Epithelial cell of esophagus (primary cell): ENCODE measurements around the gene LGALS3BP.

Source experiments
- DNase-seq: peaks from one replicate; pipeline ENCODE4 v3.0.0; 2010; ENCODE audit warnings: low read depth
- H3K4me3 ChIP-seq: 2 replicates; pipeline ENCODE4 v1.5.1; 2011; ENCODE audit warnings: mild to moderate bottlenecking, low read length, control low read depth
- CTCF ChIP-seq: IDR thresholded peaks from 2 replicates; pipeline ENCODE4 v1.5.1; 2011; ENCODE audit warnings: low read depth, mild to moderate bottlenecking, low read length, control low read depth, inconsistent platforms; ENCODE audit not compliant: insufficient read depth; ENCODE audit errors: missing control alignments

Gene LGALS3BP

GRCh38 chr17:78986048-78986648 is 6.4 kb upstream of the LGALS3BP start:
- TF ChIP-seq CTCF, result no peak
- DNase-seq, result no peak
- no peak overlapping the region for H3K4me3 ChIP-seq

GRCh38 chr17:78985395-78985794 is 5.7 kb upstream of the LGALS3BP start:
- no peak overlapping the region for H3K4me3 ChIP-seq
- TF ChIP-seq CTCF, result no peak
- DNase-seq, result no peak

GRCh38 chr17:78981010-78981888 is 1.5 kb upstream of the LGALS3BP start:
- no peak for TF ChIP-seq CTCF
- DNase-seq, result no peak

GRCh38 chr17:78980624-78980972 is 875 bp upstream of the LGALS3BP start:
- no peak overlapping the region for H3K4me3 ChIP-seq
- DNase-seq, result no peak
- TF ChIP-seq CTCF, result no peak

More at GRCh38 chr17:78981010-78981888, 1.5 kb upstream of the LGALS3BP start:
- H3K4me3 ChIP-seq, result no peak overlapping the region

GRCh38 chr17:78977997-78978973 is 1.4 kb downstream of the LGALS3BP start:
- no peak overlapping the region for H3K4me3 ChIP-seq
- no peak for DNase-seq
- TF ChIP-seq CTCF, result no peak

- no peak for TF ChIP-seq CTCF
- H3K4me3 ChIP-seq, result no peak overlapping the region
- no peak for DNase-seq
These were observed 2.1 kb downstream of the LGALS3BP start for GRCh38 chr17:78977681-78977943.
